Body of pancreas (tissue), 4 donors: ENCODE results near the gene WDR86. TPM values are rescaled to one million over a fixed set of nuclear protein-coding genes. Genes with fewer than 3 reads are reported as not detected.
A peak's percentile ranks its signal among the peaks of the same experiment; 100 is the strongest.

Experiments
- ATAC-seq: fragments of 150-250 bp; one replicate; pipeline ENCODE4 v1.9.1; 2016
- DNase-seq, 4 donors: peaks; one replicate each; pipeline ENCODE4 v3.0.0-alpha.2; 2019
- H3K27ac ChIP-seq, 4 donors: fragments of 200-600 bp; sonication (generic); 1 replicate in 3 of 4; 2 replicates in 1 of 4; pipeline versions ENCODE4 v1.5.1 to v1.6.1; 2016 to 2019; ENCODE audit warnings: mild to moderate bottlenecking in 1 of 4, mixed read lengths in 1 of 4, moderate library complexity in 1 of 4
- H3K27me3 ChIP-seq, 2 donors: fragments of 200-600 bp; sonication (generic); one replicate each; pipeline ENCODE4 v1.6.0; 2016; ENCODE audit warnings: mild to moderate bottlenecking in 1 of 2
- H3K36me3 ChIP-seq, 2 donors: fragments of 200-600 bp; sonication (generic); replicated peaks in 1 of 2; 2 replicates each; pipeline ENCODE4 v1.5.1; 2016; ENCODE audit warnings: low read depth in 2 of 2; ENCODE audit not compliant: insufficient read depth in 1 of 2
- H3K4me1 ChIP-seq: fragments of 200-600 bp; sonication (generic); one replicate; pipeline ENCODE4 v1.6.0; 2016
- H3K4me3 ChIP-seq, 2 donors: fragments of 200-600 bp; sonication (generic); 1 replicate in 1 of 2; 2 replicates in 1 of 2; pipeline ENCODE4 v1.5.1; 2016 to 2019
- H3K9me3 ChIP-seq, 3 donors: fragments of 200-600 bp; sonication (generic); 1 replicate in 2 of 3; 2 replicates in 1 of 3; pipeline ENCODE4 v1.5.1; 2016
- POLR2A ChIP-seq, 3 donors: fragments of 450-650 bp; IDR thresholded peaks; one replicate each; pipeline ENCODE4 v1.6.1; 2016; ENCODE audit warnings: antibody characterized with exemption in 3 of 3, mild to moderate bottlenecking in 2 of 3
- WGBS, 2 donors: methylation state at CpG; one replicate each; pipeline ENCODE4 v1.1.5; 2017; 5-methylcytosine and 5-hydroxymethylcytosine counted together
- intact Hi-C: fragments of 100-400 bp; cut with DNase I; formaldehyde crosslinking; loops from one replicate; pipeline ENCODE4 v1.15.1; 2023
- total RNA-seq, 2 donors: library from RNA; depleted of rRNA; stranded (reverse); fragments of >200 nt; gene quantifications; one replicate each; pipeline ENCODE4 v1.1.0, GENCODE V29; 2016
- TF ChIP-seq, protein P1 (sequence below), 7 experiments: fragments of 450-650 bp in 4 of 7; fragments of 200-600 bp in 3 of 7; sonication (generic) in 3 of 7; IDR thresholded peaks; one replicate each; pipeline ENCODE4 v1.5.1; 2016 to 2019; ENCODE audit warnings: antibody characterized with exemption in 7 of 7

Gene WDR86
- total RNA-seq, 2 donors from 2014 or later: 3.9 to 11.2 TPM

GRCh38 chr7:151440799-151441445, 31.1 kb upstream of the WDR86 start:
- WGBS, 2 donors: 59 to 69% methylated on average over 10 of the region's 10 CpGs
- DNase-seq: peak in 1 of 4 donors; percentile 8
- Histone ChIP-seq H3K4me3 (no peak overlapping the region), H3K4me1 (peaks cover 7% of the 10 kb centered on the region), H3K9me3 (no peaks in the 10 kb centered on the region), H3K27me3 (no peaks in the 10 kb centered on the region), H3K27ac (no peak overlapping the region), H3K36me3 (no peaks in the 10 kb centered on the region)
- TF ChIP-seq, protein P1, sequence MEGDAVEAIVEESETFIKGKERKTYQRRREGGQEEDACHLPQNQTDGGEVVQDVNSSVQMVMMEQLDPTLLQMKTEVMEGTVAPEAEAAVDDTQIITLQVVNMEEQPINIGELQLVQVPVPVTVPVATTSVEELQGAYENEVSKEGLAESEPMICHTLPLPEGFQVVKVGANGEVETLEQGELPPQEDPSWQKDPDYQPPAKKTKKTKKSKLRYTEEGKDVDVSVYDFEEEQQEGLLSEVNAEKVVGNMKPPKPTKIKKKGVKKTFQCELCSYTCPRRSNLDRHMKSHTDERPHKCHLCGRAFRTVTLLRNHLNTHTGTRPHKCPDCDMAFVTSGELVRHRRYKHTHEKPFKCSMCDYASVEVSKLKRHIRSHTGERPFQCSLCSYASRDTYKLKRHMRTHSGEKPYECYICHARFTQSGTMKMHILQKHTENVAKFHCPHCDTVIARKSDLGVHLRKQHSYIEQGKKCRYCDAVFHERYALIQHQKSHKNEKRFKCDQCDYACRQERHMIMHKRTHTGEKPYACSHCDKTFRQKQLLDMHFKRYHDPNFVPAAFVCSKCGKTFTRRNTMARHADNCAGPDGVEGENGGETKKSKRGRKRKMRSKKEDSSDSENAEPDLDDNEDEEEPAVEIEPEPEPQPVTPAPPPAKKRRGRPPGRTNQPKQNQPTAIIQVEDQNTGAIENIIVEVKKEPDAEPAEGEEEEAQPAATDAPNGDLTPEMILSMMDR (IDR thresholded peaks at IDR 0.05): no peak
- no peak for TF ChIP-seq POLR2A (IDR thresholded peaks at IDR 0.05)
- intact Hi-C loops: no loop called here
- peak; percentile 24 for ATAC-seq

DNA sequence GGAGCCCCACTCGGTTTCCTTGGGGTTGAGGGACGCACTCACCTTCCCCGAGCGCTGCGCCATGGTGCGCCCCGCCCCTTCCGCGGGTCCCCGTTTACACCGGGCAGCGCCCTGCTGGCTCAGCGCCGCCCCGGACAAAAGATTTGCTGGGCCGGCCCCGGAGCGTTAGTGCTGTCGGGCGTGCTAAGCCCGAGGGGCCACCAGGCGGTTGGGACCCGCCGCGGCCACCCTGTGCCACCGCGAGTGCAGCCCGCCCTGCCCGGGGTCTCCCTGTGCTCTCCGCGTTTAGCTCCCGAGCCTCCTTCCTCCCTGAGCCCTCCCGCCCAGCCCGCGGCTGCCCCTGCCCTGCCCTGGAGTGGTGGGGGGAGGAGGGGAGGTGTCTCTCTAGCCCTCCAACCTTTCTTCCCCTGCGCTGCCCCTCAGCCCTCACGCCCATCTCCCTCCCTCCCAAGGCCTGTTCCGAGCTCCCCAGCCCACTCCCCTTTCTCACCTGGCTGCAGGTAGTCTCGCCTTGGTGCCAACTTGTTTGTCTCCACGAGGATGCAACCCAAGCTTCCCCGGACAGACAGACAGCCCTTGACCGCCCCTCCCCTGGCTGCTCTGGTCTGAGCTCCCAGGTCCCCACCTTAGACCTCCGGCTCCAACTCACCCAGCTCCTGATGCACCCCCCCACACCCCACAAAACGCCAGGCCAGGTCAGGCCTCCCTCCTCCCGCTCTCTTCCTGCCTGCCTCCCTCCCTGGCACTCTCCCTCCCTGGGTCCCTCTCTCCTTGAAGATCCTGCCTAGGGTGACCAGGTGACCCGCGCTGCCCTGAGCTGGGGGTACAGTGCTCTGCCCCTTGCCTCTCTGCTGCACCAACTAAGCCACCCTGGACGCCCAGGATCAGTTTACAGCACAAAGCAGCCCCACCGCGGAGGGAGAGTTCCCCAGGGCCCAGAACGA, 30.3 kb upstream of the WDR86 start, which contains the start of gene CRYGN:
TSS of gene CRYGN (minus strand) at position 287 of the 944 bp plus-strand sequence. CDS start at position 63, 224 bp downstream.
- DNase-seq (peak in 1 of 4 donors; percentile 9), ATAC-seq (no peak)
- no peak within 1 kb of the TSS for H3K4me3 ChIP-seq
- intact Hi-C loops: no loop called here
- H3K9me3 ChIP-seq: no peaks in the 10 kb centered on the region
- H3K36me3 ChIP-seq: no peaks in the 10 kb centered on the region
- H3K4me1 ChIP-seq: peaks cover 11% of the 10 kb centered on the region
- TF ChIP-seq, protein P1 (IDR thresholded peaks at IDR 0.05): no peak
- no peak for TF ChIP-seq POLR2A (IDR thresholded peaks at IDR 0.05)
- no peak within 1 kb of the TSS for H3K27ac ChIP-seq
- no peaks in the 10 kb centered on the region for H3K27me3 ChIP-seq
- WGBS, 2 donors: 24 to 30% methylated on average over 34 to 51 of the region's 51 CpGs

DNA sequence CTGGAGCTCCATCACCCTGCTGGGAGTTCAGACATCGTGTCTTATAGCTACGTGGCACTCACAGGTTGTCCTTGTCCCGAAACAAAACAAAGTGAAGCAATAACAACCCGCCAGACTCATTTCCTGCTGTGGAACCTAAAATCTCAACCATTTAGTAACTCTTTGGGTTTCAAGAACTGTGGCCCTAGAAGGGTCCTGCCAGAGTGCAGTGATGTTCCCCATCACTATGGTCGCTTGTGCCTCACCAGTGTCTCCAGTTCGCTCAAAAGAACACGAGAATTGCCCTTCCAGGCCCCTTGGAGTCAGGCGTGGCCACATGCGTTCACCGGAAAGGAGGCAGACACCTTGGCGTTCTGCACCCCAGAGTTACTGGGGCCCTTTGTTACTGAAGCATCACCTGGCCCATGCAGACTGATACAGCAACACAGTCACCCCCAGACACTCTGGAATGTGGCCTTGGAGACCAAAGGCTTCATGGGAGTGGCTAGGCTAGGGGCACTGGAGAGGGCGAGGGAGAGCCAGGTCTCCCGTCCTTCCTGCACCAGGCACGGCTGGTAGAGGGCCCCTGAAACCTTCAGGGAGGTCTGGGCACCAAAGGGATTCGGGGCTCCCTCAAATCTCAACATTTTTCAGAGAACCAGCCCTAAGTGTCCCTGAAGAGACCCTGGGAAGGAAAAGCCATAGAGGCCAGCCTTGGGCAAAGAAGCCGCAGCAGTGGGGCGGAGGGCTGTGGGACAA, 29.2 kb upstream of the WDR86 start:
- ATAC-seq (no peak), DNase-seq (peak in 1 of 4 donors; percentile 3)
- 86 to 92% methylated on average over 13 to 17 of the region's 17 CpGs for WGBS, 2 donors
- intact Hi-C loops: no loop called here
- Histone ChIP-seq H3K4me3 (no peak overlapping the region), H3K27ac (no peak overlapping the region), H3K4me1 (peaks cover 15% of the 10 kb centered on the region), H3K9me3 (no peaks in the 10 kb centered on the region), H3K27me3 (no peaks in the 10 kb centered on the region), H3K36me3 (no peaks in the 10 kb centered on the region)
- TF ChIP-seq, protein P1 (IDR thresholded peaks at IDR 0.05): no peak

DNA sequence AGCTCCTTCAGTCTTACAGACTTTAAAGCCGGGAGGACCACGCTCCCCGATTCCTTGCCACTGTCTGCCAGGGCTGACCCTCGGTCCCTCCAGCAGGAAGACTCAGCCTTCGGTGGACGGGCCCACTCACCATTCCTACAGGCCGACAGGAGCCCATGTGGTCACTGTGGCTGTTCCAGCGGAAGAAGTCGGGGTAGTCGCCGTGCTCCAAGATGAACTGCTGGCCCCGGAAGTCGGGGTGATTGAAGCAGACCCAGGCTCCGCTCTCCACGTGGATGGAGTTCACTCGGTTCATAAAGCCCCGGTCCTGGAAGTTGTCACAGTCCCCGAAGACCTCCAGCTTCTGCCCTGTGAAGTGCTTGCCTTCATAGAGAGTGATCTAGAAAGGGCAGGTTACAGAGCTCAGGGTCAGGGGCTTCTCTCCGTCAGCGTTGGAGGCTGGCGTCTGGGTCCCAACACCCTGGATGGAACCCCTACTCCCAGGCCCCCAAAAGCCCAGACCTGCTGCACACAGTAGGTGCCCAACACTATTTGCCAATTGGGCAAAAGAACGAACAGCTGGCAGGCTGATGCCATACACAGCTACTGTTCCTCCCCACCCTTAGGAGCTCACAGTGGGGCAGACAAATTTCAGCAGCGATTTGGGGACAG, 28.2 kb upstream of the WDR86 start:
- H3K27ac ChIP-seq: no peak overlapping the region
- H3K4me3 ChIP-seq: no peak overlapping the region
- H3K4me1 ChIP-seq: peaks cover 15% of the 10 kb centered on the region
- ATAC-seq: no peak
- H3K27me3 ChIP-seq: no peaks in the 10 kb centered on the region
- WGBS, 2 donors: 84 to 95% methylated on average over 8 to 23 of the region's 23 CpGs
- no peak for DNase-seq
- no peaks in the 10 kb centered on the region for H3K36me3 ChIP-seq
- TF ChIP-seq, protein P1 (IDR thresholded peaks at IDR 0.05): no peak
- no peak for TF ChIP-seq POLR2A (IDR thresholded peaks at IDR 0.05)
- no peaks in the 10 kb centered on the region for H3K9me3 ChIP-seq
- intact Hi-C loops: no loop called here
